ENCODE results near the gene ADARB2.
"Not testable (repeated sequence)": the region's sequence is repeated elsewhere in the genome, so short reads cannot be mapped to it uniquely, and the experiment has no call there.

Gene ADARB2

DNA sequence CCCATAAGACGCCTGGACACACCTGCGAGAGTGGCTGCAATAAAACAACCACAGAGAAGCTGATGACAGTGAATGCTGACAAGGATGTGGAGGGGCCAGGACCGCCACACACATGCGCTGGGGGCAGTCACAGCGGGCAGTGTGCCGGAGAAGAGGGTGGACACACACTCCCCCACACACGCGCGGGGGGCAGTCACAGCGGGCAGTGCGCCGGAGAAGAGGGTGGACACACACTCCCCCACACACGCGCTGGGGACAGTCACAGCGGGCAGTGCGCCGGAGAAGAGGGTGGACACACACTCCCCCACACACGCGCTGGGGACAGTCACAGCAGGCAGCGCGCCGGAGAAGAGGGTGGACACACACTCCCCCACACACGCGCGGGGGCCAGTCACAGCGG lies 273.4 kb downstream of the ADARB2 start:
- H3K4me3 Mint-ChIP-seq; H3K9me3 Mint-ChIP-seq; H3K36me3 Mint-ChIP-seq; H3K27ac Mint-ChIP-seq; ATAC-seq (replicated peaks); DNase-seq: not testable (repeated sequence)
- Mint-ChIP-seq H3K27me3 (peaks cover 9 to 12% of the 10 kb centered on the region in 2 donors), H3K4me1 (peaks cover 34 to 46% of the 10 kb centered on the region in 2 donors)

DNA sequence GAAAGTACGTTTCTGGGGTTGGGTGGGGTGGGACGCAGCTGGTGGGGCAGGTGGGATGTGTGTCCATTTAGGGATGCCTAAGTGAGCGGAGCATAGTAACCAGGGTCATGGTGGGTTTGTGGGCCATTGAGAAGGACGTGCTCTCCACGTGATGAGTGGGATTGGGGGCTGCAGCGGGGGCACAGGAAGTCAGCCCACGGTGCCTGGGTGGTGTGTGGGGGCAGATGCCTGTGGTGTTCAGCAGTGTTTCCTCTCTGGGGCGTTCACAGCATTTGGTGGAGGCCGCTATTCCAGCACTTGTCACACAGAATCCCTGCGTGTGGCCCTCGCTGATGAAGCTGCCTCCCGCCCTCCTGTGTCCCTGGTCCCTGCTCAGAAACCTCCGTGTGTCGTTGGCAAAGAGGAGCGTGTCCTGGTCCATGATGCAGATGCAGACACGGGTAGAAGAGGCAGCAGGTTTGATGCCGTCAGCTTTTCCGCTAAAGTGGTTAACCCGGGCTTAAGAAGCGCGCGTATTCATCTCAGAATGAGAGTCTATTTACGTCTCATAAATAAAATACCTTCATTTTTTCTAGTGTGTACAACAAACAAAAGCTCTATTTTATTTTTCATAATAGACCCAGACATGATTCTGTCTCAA lies 274.2 kb downstream of the ADARB2 start:
- H3K36me3 Mint-ChIP-seq, result no peaks in the 10 kb centered on the region
- H3K27ac Mint-ChIP-seq, result peak overlapping the region; percentile 77
- DNase-seq (no peak), ATAC-seq (replicated peaks) (peak in 1 of 2 donors; percentile 4)
- no peak overlapping the region for H3K4me3 Mint-ChIP-seq
- peaks cover 34 to 46% of the 10 kb centered on the region in 2 donors for H3K4me1 Mint-ChIP-seq
- H3K9me3 Mint-ChIP-seq, result no peaks in the 10 kb centered on the region
- peaks cover 9 to 15% of the 10 kb centered on the region in 2 donors for H3K27me3 Mint-ChIP-seq

DNA sequence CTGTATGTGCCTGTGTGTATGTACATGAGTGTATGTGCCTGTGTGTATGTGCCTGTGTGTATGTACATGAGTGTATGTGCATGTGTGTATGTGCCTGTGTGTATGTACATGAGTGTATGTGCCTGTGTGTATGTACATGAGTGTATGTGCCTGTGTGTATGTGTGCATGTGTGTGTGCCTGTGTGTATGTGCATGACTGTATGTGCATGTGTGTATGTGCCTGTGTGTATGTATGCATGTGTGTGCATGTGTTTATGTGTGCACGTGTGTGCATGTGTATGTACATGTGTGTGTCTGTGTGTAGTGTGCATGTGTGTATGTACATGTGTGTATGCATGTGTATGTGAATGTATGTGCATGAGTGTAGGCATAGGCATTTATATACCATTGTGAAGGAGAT lies 274.8 kb downstream of the ADARB2 start:
- Mint-ChIP-seq H3K9me3 (no peaks in the 10 kb centered on the region), H3K4me1 (peaks cover 37 to 52% of the 10 kb centered on the region in 2 donors), H3K27me3 (peaks cover 15 to 19% of the 10 kb centered on the region in 2 donors), H3K27ac (no peak overlapping the region), H3K36me3 (no peaks in the 10 kb centered on the region), H3K4me3 (no peak overlapping the region)
- no peak for DNase-seq
- ATAC-seq (replicated peaks), result no peak

DNA sequence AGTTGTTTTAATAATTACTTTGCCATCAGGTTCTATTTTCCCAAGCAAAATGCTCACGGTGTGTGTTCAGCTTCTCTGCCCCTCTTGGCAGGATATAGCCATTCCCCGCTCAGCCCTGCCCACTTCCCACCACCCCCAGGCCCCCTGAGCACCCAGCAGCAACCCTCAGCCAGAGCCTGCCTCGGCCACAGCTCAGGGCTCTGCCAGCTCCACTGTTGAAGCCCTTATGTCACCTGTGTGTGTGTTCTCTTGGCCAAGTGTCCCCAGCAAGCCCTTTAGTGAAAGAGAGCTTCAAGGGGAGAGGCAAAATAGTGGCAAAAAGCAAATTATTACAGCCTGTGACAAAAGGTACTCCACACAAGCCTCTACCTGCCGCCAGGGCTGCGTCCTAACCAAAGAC lies 275.3 kb downstream of the ADARB2 start:
- H3K36me3 Mint-ChIP-seq, result no peaks in the 10 kb centered on the region
- no peak for ATAC-seq (replicated peaks)
- H3K4me3 Mint-ChIP-seq, result no peak overlapping the region
- peaks cover 16 to 18% of the 10 kb centered on the region in 2 donors for H3K27me3 Mint-ChIP-seq
- H3K27ac Mint-ChIP-seq, result no peak overlapping the region
- no peaks in the 10 kb centered on the region for H3K9me3 Mint-ChIP-seq
- DNase-seq, result no peak
- peaks cover 37 to 57% of the 10 kb centered on the region in 2 donors for H3K4me1 Mint-ChIP-seq

DNA sequence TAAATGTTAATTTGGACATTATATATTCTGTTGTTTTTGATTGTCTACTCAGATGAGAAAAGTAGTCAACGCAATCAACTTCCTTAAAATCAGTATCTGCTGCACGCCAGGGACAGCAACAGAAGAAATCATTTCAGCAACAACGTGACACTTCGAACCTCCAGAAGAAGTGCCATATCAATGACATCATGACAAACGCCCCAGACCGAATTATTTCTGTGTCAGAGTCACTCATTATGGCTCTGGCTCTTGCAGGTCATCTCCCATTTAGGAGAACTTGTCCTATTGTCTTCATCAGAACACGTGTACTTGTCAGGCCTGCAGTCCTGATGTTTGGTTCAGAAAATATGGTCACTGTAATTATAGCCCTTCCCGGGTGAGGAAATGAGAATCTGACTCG lies 276.3 kb downstream of the ADARB2 start:
- no peak overlapping the region for H3K4me3 Mint-ChIP-seq
- DNase-seq (no peak), ATAC-seq (replicated peaks) (peak in 1 of 2 donors; percentile 59)
- no peaks in the 10 kb centered on the region for H3K9me3 Mint-ChIP-seq
- H3K27ac Mint-ChIP-seq, result no peak overlapping the region
- peaks cover 16 to 18% of the 10 kb centered on the region in 2 donors for H3K27me3 Mint-ChIP-seq
- H3K4me1 Mint-ChIP-seq, result peaks cover 39 to 56% of the 10 kb centered on the region in 2 donors
- no peaks in the 10 kb centered on the region for H3K36me3 Mint-ChIP-seq

DNA sequence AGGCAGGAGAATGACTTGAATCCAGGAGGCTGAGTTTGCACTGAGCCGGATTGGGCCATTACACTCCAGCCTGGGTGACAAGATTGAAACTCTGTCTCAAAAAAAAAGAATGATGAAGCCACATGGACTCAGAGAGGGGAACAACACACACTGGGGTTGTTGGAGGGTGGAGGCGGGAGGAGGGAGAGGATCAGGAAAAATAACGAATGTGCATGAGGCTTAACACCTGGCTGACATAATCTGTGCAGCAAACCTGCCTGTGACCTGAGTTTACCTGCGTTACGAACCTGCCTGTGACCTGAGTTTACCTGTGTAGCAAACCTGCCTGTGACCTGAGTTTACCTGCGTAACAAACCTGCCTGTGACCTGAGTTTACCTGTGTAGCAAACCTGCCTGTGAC lies 277.7 kb downstream of the ADARB2 start:
- peaks cover 30 to 44% of the 10 kb centered on the region in 2 donors for H3K4me1 Mint-ChIP-seq

DNA sequence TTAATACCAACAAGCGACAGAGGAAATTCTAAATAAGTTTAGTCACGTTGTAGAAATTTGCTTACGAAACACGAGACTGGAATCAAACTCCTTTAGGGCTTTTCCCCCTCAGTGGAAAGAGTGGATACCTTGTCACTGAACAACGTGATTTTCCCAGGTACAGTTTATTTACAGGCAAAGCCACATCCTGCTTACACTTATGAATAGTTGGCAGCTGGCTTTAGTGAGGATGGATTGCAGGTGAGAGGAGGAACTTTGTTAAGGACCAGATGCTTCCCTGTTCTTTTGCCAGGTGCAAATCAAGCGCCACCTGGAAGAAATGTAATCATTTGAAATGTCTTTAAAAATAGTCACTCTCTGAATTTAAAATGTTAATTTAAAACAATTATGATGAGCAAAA lies 282.4 kb downstream of the ADARB2 start:
- H3K27ac Mint-ChIP-seq, result peak overlapping the region; percentile 6
- H3K4me3 Mint-ChIP-seq, result no peak overlapping the region
- peaks cover 8 to 15% of the 10 kb centered on the region in 2 donors for H3K27me3 Mint-ChIP-seq
- ATAC-seq (replicated peaks), result peak in 1 of 2 donors; percentile 4
- DNase-seq, result no peak
- peaks cover 32 to 39% of the 10 kb centered on the region in 2 donors for H3K4me1 Mint-ChIP-seq
- peaks cover 5 to 9% of the 10 kb centered on the region in 2 donors for H3K36me3 Mint-ChIP-seq
- peaks cover 10 to 13% of the 10 kb centered on the region in 2 donors for H3K9me3 Mint-ChIP-seq

More for the DNA sequence above, 277.7 kb downstream of the ADARB2 start:
- ATAC-seq (replicated peaks); H3K9me3 Mint-ChIP-seq; H3K4me3 Mint-ChIP-seq; H3K36me3 Mint-ChIP-seq; DNase-seq; H3K27ac Mint-ChIP-seq: not testable (repeated sequence)
- peaks cover 16 to 18% of the 10 kb centered on the region in 2 donors for H3K27me3 Mint-ChIP-seq

DNA sequence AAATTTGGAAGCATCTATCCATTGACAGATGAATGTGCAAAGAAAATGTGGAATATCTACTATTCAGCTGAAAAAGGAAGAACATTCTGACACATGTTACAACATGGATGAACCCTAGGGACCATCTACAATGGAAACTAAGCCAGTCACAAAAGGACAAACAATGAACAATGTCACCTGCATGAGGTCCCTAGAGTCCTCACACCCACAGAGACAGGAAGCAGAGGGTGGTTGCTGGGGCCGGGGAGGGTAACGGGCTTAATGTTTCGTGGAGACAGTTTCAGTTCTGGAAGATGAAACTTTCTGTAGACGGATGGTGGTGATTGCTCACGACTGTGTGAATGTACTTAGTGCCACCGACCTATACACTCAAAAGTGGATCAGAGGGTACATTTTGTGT lies 282.9 kb downstream of the ADARB2 start:
- peaks cover 10 to 13% of the 10 kb centered on the region in 2 donors for H3K9me3 Mint-ChIP-seq
- H3K27ac Mint-ChIP-seq, result peak overlapping the region; percentile 11
- H3K27me3 Mint-ChIP-seq, result peaks cover 8 to 15% of the 10 kb centered on the region in 2 donors
- ATAC-seq (replicated peaks), result peak; percentile 99
- DNase-seq, result peak; percentile 81
- H3K4me1 Mint-ChIP-seq, result peaks cover 32 to 39% of the 10 kb centered on the region in 2 donors
- H3K4me3 Mint-ChIP-seq, result peak overlapping the region in 1 of 2 donors; percentile 8
- H3K36me3 Mint-ChIP-seq, result peaks cover 5 to 9% of the 10 kb centered on the region in 2 donors

DNA sequence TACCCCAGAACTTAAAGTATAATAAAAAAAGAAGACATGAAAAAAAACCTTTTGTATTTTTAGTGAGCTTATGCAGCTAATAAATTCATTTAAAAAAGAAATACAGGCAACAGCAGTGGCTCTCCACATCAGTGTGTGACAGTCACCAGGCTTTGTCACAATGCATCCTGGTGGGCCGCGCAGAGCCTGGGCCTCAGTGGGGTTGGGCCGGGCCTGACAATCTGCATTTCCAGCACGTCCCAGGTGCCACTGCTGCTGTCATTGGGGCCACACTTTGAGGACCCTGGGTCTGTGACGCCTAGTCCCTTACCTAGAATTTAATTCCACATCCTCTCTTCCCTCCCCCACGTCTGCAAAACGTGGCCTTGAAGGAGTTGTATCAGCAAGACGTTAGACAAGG lies 284.5 kb downstream of the ADARB2 start:
- peaks cover 10 to 13% of the 10 kb centered on the region in 2 donors for H3K9me3 Mint-ChIP-seq
- peaks cover 5 to 9% of the 10 kb centered on the region in 2 donors for H3K36me3 Mint-ChIP-seq
- no peak for DNase-seq
- peaks cover 2 to 12% of the 10 kb centered on the region in 2 donors for H3K27me3 Mint-ChIP-seq
- H3K27ac Mint-ChIP-seq, result no peak overlapping the region
- H3K4me1 Mint-ChIP-seq, result peaks cover 29 to 36% of the 10 kb centered on the region in 2 donors
- ATAC-seq (replicated peaks), result no peak
- H3K4me3 Mint-ChIP-seq, result no peak overlapping the region

DNA sequence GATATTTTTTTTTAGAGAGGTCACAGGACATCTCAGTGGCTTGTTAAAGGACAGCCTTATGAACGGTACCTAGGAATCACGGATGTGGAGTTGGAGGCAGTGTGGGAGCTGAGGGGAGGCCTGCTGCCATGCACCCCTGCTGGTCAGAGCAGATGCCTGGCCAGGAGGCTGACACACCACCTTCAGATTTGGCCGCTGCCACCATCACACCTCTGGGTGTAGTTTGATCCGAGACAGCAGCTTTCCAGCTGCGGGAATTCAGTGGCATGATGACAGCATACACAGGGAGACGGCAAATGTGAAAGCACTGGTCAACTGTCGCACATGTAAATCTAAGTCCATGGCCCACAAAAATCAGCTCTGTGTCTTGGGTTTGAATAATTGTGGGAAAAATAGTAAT lies 285.4 kb downstream of the ADARB2 start:
- DNase-seq (no peak), ATAC-seq (replicated peaks) (no peak)
- Mint-ChIP-seq H3K4me3 (no peak overlapping the region), H3K27ac (peak overlapping the region; percentile 7), H3K27me3 (peaks cover 0 to 6% of the 10 kb centered on the region in 2 donors), H3K36me3 (peaks cover 5 to 9% of the 10 kb centered on the region in 2 donors), H3K4me1 (peaks cover 27 to 29% of the 10 kb centered on the region in 2 donors), H3K9me3 (peaks cover 10 to 13% of the 10 kb centered on the region in 2 donors)

DNA sequence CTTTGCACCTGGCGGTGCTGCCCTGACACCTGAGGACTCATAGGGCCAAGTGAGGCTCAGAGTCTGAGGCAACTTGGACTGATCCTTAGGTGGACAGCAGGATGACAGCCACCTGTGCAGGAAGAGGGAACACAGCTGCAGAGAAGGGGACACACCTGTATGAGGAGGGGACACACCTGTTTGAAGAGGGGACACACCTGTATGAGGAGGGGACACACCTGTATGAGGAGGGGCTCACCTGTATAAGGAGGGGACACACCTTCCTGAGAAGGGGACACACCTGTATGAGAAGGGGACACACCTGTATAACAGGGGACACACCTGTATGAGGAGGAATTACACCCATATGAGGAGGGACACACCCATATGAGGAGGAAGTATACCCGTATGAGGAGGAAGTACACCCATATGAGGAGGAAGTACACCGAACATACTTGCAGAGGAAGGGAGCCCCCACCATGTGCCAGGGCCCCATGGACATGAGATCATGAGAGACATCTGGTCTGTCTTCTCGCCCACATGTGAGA lies 285.9 kb downstream of the ADARB2 start:
- H3K27me3 Mint-ChIP-seq, result peaks cover 0 to 6% of the 10 kb centered on the region in 2 donors
- peak overlapping the region; percentile 7 for H3K27ac Mint-ChIP-seq
- H3K4me1 Mint-ChIP-seq, result peaks cover 25 to 29% of the 10 kb centered on the region in 2 donors
- peaks cover 10 to 13% of the 10 kb centered on the region in 2 donors for H3K9me3 Mint-ChIP-seq
- no peak overlapping the region for H3K4me3 Mint-ChIP-seq
- ATAC-seq (replicated peaks), result no peak
- peaks cover 5 to 9% of the 10 kb centered on the region in 2 donors for H3K36me3 Mint-ChIP-seq
- no peak for DNase-seq

DNA sequence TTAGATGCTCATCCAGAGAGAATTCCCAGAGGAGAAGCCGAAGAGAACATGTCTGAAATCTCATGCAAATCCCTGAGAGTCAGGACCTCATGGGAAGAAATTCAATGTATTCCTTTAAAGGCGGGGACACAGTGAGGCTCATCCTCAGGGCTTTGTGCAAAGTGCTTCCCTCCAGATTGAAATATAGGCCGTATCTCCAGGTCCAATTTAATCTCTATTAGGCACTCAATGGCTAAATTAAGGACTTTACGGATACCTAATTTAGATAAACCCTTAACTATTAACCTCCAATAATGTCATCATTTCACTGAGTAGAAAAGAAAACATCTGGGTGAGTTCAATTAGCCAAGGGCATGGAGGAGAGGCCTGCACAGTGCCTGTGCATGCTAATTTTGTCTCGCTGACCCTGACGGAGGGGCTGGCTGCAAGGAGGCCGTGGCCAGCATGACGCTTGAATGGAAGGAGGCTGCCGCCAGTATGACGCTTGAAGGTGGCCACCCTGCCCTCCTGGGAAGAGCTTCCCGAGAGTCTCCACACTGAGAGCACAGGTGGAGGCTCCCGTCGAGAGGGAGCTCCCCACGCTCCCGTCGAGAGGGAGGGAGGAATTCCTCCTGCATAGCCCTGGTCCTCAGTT lies 287.6 kb downstream of the ADARB2 start:
- Mint-ChIP-seq H3K27ac (no peak overlapping the region), H3K36me3 (peaks cover 5 to 9% of the 10 kb centered on the region in 2 donors), H3K4me3 (no peak overlapping the region), H3K4me1 (peaks cover 24% of the 10 kb centered on the region in 2 donors), H3K27me3 (peaks cover 0 to 6% of the 10 kb centered on the region in 2 donors), H3K9me3 (peaks cover 10 to 13% of the 10 kb centered on the region in 2 donors)
- ATAC-seq (replicated peaks), result no peak
- DNase-seq, result no peak

DNA sequence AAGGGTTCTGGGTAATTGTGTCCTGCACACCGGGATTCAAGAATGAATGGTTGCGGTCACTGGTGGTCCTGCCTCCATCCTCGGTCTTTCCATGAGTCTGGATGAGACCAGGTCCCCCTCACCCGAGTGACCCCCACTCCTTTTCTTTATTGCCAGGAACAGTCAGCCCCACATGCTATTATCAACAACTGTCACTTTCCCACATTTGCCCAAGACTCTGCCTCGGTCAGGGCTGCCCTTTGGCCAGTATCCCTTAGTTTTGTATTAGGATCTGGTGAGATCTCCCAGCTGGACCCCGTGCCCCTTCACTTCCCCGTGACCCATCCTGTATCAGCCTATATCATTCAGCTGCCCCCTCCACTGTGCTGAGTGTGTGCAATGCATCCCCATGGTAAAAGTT lies 288.3 kb downstream of the ADARB2 start:
- no peak for DNase-seq
- H3K9me3 Mint-ChIP-seq, result peaks cover 10 to 13% of the 10 kb centered on the region in 2 donors
- no peak for ATAC-seq (replicated peaks)
- no peak overlapping the region for H3K4me3 Mint-ChIP-seq
- peaks cover 0 to 6% of the 10 kb centered on the region in 2 donors for H3K27me3 Mint-ChIP-seq
- peaks cover 18 to 19% of the 10 kb centered on the region in 2 donors for H3K4me1 Mint-ChIP-seq
- H3K36me3 Mint-ChIP-seq, result peaks cover 5 to 9% of the 10 kb centered on the region in 2 donors
- H3K27ac Mint-ChIP-seq, result no peak overlapping the region

DNA sequence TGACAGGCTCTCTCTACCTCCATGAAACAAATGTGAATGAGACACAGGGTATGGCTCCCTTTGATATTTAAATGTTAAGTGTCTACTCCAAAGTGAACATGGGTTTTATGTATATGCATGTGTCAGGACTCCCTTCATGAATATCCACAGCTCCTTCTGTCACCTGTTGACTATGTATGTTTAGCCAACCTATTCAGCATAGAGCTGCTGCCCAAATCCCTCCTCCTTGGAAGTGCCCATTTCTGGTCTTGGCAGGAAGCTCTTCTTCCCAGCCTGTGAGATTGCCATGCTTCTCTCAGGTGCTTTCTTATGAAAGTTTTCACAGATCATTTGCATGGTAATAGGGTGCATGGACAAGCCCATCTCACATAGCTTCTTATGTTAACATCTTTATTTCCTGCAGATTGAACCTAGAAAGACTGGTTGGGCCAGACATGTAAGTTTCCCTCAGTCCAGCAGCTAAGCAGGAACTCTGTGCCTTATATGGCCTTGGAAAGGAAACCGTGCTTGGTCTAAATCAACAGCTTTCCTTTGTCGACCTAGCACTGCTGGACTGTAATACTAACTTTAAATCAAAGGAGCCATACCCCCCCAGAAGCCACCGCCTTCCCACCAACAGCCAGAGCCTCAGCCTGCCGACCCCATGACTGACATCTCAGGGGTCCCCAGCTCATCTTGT lies 288.9 kb downstream of the ADARB2 start:
- Mint-ChIP-seq H3K4me3 (no peak overlapping the region), H3K4me1 (peaks cover 13% of the 10 kb centered on the region in 2 donors), H3K27me3 (peaks cover 0 to 6% of the 10 kb centered on the region in 2 donors), H3K36me3 (peaks cover 5 to 9% of the 10 kb centered on the region in 2 donors), H3K27ac (no peak overlapping the region), H3K9me3 (peaks cover 6 to 10% of the 10 kb centered on the region in 2 donors)
- no peak for DNase-seq
- no peak for ATAC-seq (replicated peaks)
